Measurements from ENCODE around the gene FAM13B.
"Not testable (repeated sequence)": the region's sequence is repeated elsewhere in the genome, so short reads cannot be mapped to it uniquely, and the experiment has no call there.

The FAM13B gene

GRCh38 chr5:138032572-138033385 is at the start of gene FAM13B:
FAM13B (minus strand) TSS chr5:138033079; CDS start chr5:138019111, 13,968 bp downstream.
- WGBS (ENCODE audit: insufficient coverage, insufficient read length): no CpG with 5 or more reads among the region's 81 CpGs
- Histone ChIP-seq H3K4me1 (ENCODE audit: control insufficient read depth, insufficient read depth, low read length) (0 out of 2 replicates have a peak, but pooled peaks cover 1% of the 10 kb centered on the region), H3K9me3 (ENCODE audit: control insufficient read depth, insufficient read depth, low read length) (no peaks in the 10 kb centered on the region), H3K27me3 (ENCODE audit: control insufficient read depth, insufficient read depth, low read length) (no peaks in the 10 kb centered on the region), H3K27ac (ENCODE audit: low read length) (no peak within 1 kb of the TSS), H3K36me3 (ENCODE audit: control insufficient read depth, insufficient read depth, low read length) (no peaks in the 10 kb centered on the region), H3K4me3 (ENCODE audit: low read length) (peak within 1 kb of the TSS; percentile 90)
- DNase-seq (ENCODE audit: low read depth, low spot score): no peak

GRCh38 chr5:138082033-138082432 is 49.2 kb upstream of the FAM13B start:
- no peaks in the 10 kb centered on the region for H3K36me3 ChIP-seq (ENCODE audit: control insufficient read depth, insufficient read depth, low read length)
- H3K27ac ChIP-seq (ENCODE audit: low read length): no peak overlapping the region
- no peaks in the 10 kb centered on the region for H3K27me3 ChIP-seq (ENCODE audit: control insufficient read depth, insufficient read depth, low read length)
- no peak overlapping the region for H3K4me3 ChIP-seq (ENCODE audit: low read length)
- H3K9me3 ChIP-seq (ENCODE audit: control insufficient read depth, insufficient read depth, low read length): no peaks in the 10 kb centered on the region
- peaks cover 2% of the 10 kb centered on the region; the same call in 1 of the 2 replicates for H3K4me1 ChIP-seq (ENCODE audit: control insufficient read depth, insufficient read depth, low read length)
- DNase-seq (ENCODE audit: low read depth, low spot score): no peak
- WGBS (ENCODE audit: insufficient coverage, insufficient read length): no CpG with 5 or more reads among the region's 4 CpGs

- H3K9me3 ChIP-seq (ENCODE audit: control insufficient read depth, insufficient read depth, low read length): no peaks in the 10 kb centered on the region
- no peak for DNase-seq (ENCODE audit: low read depth, low spot score)
- no peaks in the 10 kb centered on the region for H3K27me3 ChIP-seq (ENCODE audit: control insufficient read depth, insufficient read depth, low read length)
- H3K4me1 ChIP-seq (ENCODE audit: control insufficient read depth, insufficient read depth, low read length): no peaks in the 10 kb centered on the region
- H3K36me3 ChIP-seq (ENCODE audit: control insufficient read depth, insufficient read depth, low read length): no peaks in the 10 kb centered on the region
- H3K27ac ChIP-seq (ENCODE audit: low read length): no peak overlapping the region
- WGBS (ENCODE audit: insufficient coverage, insufficient read length): no CpG with 5 or more reads among the region's 1 CpG
- no peak overlapping the region for H3K4me3 ChIP-seq (ENCODE audit: low read length)
Measured at GRCh38 chr5:138078006-138078643, 45.2 kb upstream of the FAM13B start.

- WGBS (ENCODE audit: insufficient coverage, insufficient read length): 100% methylated on average over 1 of the region's 5 CpGs
- H3K27ac ChIP-seq (ENCODE audit: low read length): no peak overlapping the region
- no peaks in the 10 kb centered on the region for H3K4me1 ChIP-seq (ENCODE audit: control insufficient read depth, insufficient read depth, low read length)
- no peaks in the 10 kb centered on the region for H3K27me3 ChIP-seq (ENCODE audit: control insufficient read depth, insufficient read depth, low read length)
- no peaks in the 10 kb centered on the region for H3K9me3 ChIP-seq (ENCODE audit: control insufficient read depth, insufficient read depth, low read length)
- H3K36me3 ChIP-seq (ENCODE audit: control insufficient read depth, insufficient read depth, low read length): no peaks in the 10 kb centered on the region
- no peak overlapping the region for H3K4me3 ChIP-seq (ENCODE audit: low read length)
- DNase-seq (ENCODE audit: low read depth, low spot score): no peak
Measured at GRCh38 chr5:138077064-138077696, 44.3 kb upstream of the FAM13B start.

GRCh38 chr5:138070026-138070425 is 37.1 kb upstream of the FAM13B start:
- H3K4me3 ChIP-seq (ENCODE audit: low read length); DNase-seq (ENCODE audit: low read depth, low spot score); H3K36me3 ChIP-seq (ENCODE audit: control insufficient read depth, insufficient read depth, low read length); H3K27me3 ChIP-seq (ENCODE audit: control insufficient read depth, insufficient read depth, low read length); H3K9me3 ChIP-seq (ENCODE audit: control insufficient read depth, insufficient read depth, low read length); H3K4me1 ChIP-seq (ENCODE audit: control insufficient read depth, insufficient read depth, low read length); H3K27ac ChIP-seq (ENCODE audit: low read length): not testable (repeated sequence)
- no CpG with 5 or more reads among the region's 32 CpGs for WGBS (ENCODE audit: insufficient coverage, insufficient read length)

- H3K36me3 ChIP-seq (ENCODE audit: control insufficient read depth, insufficient read depth, low read length): no peaks in the 10 kb centered on the region
- no peaks in the 10 kb centered on the region for H3K4me1 ChIP-seq (ENCODE audit: control insufficient read depth, insufficient read depth, low read length)
- H3K27ac ChIP-seq (ENCODE audit: low read length): no peak overlapping the region
- no peaks in the 10 kb centered on the region for H3K9me3 ChIP-seq (ENCODE audit: control insufficient read depth, insufficient read depth, low read length)
- no peak overlapping the region for H3K4me3 ChIP-seq (ENCODE audit: low read length)
- no peak for DNase-seq (ENCODE audit: low read depth, low spot score)
- H3K27me3 ChIP-seq (ENCODE audit: control insufficient read depth, insufficient read depth, low read length): no peaks in the 10 kb centered on the region
- no CpG with 5 or more reads among the region's 6 CpGs for WGBS (ENCODE audit: insufficient coverage, insufficient read length)
Measured at GRCh38 chr5:138068742-138069600, 36.1 kb upstream of the FAM13B start.

- no peaks in the 10 kb centered on the region for H3K4me1 ChIP-seq (ENCODE audit: control insufficient read depth, insufficient read depth, low read length)
- no CpG with 5 or more reads among the region's 8 CpGs for WGBS (ENCODE audit: insufficient coverage, insufficient read length)
- no peak overlapping the region for H3K27ac ChIP-seq (ENCODE audit: low read length)
- DNase-seq (ENCODE audit: low read depth, low spot score): no peak
- no peaks in the 10 kb centered on the region for H3K9me3 ChIP-seq (ENCODE audit: control insufficient read depth, insufficient read depth, low read length)
- no peaks in the 10 kb centered on the region for H3K36me3 ChIP-seq (ENCODE audit: control insufficient read depth, insufficient read depth, low read length)
- H3K4me3 ChIP-seq (ENCODE audit: low read length): no peak overlapping the region
- no peaks in the 10 kb centered on the region for H3K27me3 ChIP-seq (ENCODE audit: control insufficient read depth, insufficient read depth, low read length)
Measured at GRCh38 chr5:138067945-138068344, 35.1 kb upstream of the FAM13B start.

- Histone ChIP-seq H3K27ac (ENCODE audit: low read length) (no peak overlapping the region), H3K36me3 (ENCODE audit: control insufficient read depth, insufficient read depth, low read length) (no peaks in the 10 kb centered on the region), H3K27me3 (ENCODE audit: control insufficient read depth, insufficient read depth, low read length) (no peaks in the 10 kb centered on the region), H3K9me3 (ENCODE audit: control insufficient read depth, insufficient read depth, low read length) (no peaks in the 10 kb centered on the region), H3K4me1 (ENCODE audit: control insufficient read depth, insufficient read depth, low read length) (no peaks in the 10 kb centered on the region), H3K4me3 (ENCODE audit: low read length) (no peak overlapping the region)
- no peak for DNase-seq (ENCODE audit: low read depth, low spot score)
- no CpG with 5 or more reads among the region's 5 CpGs for WGBS (ENCODE audit: insufficient coverage, insufficient read length)
Measured at GRCh38 chr5:138065102-138065501, 32.2 kb upstream of the FAM13B start.

- Histone ChIP-seq H3K27ac (ENCODE audit: low read length) (no peak overlapping the region), H3K9me3 (ENCODE audit: control insufficient read depth, insufficient read depth, low read length) (no peaks in the 10 kb centered on the region), H3K36me3 (ENCODE audit: control insufficient read depth, insufficient read depth, low read length) (no peaks in the 10 kb centered on the region), H3K27me3 (ENCODE audit: control insufficient read depth, insufficient read depth, low read length) (no peaks in the 10 kb centered on the region), H3K4me3 (ENCODE audit: low read length) (no peak overlapping the region), H3K4me1 (ENCODE audit: control insufficient read depth, insufficient read depth, low read length) (no peaks in the 10 kb centered on the region)
- DNase-seq (ENCODE audit: low read depth, low spot score): no peak
Measured at GRCh38 chr5:138064526-138064925, 31.6 kb upstream of the FAM13B start.

All from iPS DF 6.9 (cell line).